Stromal cell of bone marrow (primary cell): ENCODE data around the gene IQCN.
A peak's percentile ranks its signal among the peaks of the same experiment; 100 is the strongest.

ENCODE experiments used
- DNase-seq: peaks from one replicate; pipeline ENCODE4 v3.0.0-alpha.2; 2012; ENCODE audit warnings: low read depth

Gene IQCN, protein sequence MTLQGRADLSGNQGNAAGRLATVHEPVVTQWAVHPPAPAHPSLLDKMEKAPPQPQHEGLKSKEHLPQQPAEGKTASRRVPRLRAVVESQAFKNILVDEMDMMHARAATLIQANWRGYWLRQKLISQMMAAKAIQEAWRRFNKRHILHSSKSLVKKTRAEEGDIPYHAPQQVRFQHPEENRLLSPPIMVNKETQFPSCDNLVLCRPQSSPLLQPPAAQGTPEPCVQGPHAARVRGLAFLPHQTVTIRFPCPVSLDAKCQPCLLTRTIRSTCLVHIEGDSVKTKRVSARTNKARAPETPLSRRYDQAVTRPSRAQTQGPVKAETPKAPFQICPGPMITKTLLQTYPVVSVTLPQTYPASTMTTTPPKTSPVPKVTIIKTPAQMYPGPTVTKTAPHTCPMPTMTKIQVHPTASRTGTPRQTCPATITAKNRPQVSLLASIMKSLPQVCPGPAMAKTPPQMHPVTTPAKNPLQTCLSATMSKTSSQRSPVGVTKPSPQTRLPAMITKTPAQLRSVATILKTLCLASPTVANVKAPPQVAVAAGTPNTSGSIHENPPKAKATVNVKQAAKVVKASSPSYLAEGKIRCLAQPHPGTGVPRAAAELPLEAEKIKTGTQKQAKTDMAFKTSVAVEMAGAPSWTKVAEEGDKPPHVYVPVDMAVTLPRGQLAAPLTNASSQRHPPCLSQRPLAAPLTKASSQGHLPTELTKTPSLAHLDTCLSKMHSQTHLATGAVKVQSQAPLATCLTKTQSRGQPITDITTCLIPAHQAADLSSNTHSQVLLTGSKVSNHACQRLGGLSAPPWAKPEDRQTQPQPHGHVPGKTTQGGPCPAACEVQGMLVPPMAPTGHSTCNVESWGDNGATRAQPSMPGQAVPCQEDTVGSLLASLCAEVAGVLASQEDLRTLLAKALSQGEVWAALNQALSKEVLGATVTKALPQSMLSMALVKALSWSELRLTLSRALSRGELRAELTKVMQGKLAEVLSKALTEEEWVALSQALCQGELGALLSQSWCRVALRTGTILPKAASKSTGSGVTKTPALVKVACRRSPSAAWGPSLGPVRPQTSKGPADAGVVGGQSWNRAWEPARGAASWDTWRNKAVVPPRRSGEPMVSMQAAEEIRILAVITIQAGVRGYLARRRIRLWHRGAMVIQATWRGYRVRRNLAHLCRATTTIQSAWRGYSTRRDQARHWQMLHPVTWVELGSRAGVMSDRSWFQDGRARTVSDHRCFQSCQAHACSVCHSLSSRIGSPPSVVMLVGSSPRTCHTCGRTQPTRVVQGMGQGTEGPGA (N-terminal part only)

GRCh38 chr19:18274219-18274780 lies at the start of gene IQCN:
Gene IQCN (minus strand): TSS chr19:18274452. CDS start chr19:18269478, 4,974 bp downstream.
- no peak for DNase-seq

- peak; percentile 89 for DNase-seq
Observed at GRCh38 chr19:18322759-18323460, 48.7 kb upstream of the IQCN start, which contains the start of gene LSM4. Gene LSM4 (minus strand): TSS chr19:18323076. CDS start chr19:18323020, 56 bp downstream.

GRCh38 chr19:18322318-18322758 lies 48.1 kb upstream of the IQCN start:
- no peak for DNase-seq

- no peak for DNase-seq
Observed at GRCh38 chr19:18321734-18322102, 47.5 kb upstream of the IQCN start.

GRCh38 chr19:18320865-18321733 lies 46.8 kb upstream of the IQCN start:
- DNase-seq: no peak

DNA sequence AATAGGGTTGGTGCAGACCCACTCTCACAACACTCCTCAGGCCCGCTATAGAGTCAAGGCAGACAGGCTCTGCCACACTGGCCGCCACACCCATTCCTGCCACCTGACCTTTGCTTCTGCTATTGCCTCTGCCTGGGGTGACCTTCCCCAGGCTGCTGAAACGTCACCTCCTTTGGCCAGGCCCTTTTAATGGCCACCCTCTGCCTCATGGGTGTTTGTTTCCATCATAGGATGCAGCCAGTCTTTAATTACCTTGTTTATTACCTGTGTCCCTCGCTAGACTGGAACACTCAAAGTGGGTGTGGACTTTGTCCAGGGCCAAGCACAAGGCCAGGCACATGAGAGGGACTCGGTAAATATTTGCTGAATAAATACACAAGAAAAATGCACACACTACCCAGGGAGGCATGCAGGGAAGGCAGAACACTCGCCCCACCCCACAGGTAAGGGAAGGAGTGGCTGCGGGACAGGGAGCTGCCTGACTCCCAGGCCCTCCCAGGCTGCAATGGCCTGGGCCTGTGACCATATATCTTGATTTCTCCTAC lies 45.4 kb upstream of the IQCN start:
- no peak for DNase-seq

DNA sequence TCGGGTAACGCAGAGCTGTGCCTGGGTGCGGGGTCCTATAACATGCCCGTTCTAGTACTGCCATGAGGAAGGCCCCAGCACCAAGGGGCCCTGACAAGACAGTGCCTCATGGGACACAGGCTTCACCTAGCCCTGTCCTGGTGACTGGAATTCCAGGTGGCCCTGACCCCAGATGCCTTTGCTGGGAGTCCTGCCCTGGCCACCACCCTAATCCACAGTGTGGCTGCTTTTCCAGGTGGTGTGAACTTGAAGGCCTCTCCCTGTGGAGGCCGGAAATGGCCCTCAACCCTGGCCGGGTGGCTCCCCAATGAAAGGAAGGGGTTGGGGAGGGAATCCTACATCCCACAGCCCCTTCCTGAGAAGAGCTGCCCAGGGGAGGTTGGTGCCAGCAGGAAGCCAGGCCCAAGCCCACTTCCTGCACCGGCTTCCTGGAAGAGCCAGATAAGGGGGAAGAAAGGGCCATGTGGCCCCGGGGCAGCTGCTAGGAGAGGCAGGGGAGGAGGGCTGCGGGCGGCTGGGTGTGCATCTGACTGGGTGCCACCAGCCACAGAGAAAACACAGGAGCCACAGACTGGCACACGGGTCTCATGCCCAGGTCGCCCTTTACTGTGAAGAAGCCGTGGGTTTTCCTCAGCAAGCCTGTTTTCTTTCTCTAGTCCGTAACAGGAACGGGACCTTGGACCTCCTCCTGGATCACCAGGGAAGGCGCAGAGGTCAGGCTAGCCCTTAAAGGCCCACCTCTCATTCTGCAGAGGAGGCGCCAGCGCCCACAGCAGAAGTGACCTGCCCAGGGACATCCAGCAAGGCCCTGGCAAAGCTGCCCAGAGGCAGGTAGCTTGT lies 43.9 kb upstream of the IQCN start:
- no peak for DNase-seq

DNA sequence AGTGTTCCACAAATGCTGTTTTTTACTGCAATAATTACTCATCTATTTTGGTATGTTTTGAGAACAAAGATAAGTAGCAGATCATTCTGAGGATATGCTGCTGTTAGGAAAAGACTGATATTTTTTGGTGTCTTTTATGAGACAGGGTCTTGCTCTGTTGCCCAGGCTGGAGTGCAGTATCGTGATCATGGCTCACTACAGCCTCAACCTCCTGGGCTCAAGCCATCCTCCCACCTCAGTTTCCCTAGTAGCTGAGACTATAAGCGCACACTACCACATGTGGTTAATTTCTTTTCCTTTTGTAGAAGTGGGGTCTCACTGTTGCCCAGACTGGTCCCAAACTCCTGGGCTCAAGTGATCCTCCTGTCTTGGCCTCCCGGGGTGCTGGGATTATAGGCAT lies 39.1 kb upstream of the IQCN start:
- no peak for DNase-seq

DNA sequence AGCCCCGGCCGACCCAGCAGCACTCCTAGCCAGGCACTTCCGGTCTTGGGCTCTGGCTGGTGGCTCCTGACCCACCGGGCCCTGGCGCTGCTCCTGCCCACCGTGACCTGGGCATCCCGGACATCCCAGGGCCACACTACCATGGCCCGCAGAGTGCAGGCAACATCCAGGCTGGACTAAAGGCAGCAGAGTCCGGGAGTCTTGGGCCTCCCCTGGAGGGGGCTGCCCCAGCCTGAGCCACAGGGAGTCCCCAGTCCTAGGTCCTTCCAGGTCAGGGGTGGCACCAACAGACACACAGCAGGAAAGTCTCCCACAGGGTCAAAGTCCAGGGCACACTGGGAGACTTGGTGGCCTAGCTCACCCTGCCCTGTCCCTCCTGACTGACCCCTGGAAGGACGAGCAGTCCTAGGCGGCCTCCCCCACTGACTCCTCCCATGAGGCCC lies 37.9 kb upstream of the IQCN start:
- no peak for DNase-seq

DNA sequence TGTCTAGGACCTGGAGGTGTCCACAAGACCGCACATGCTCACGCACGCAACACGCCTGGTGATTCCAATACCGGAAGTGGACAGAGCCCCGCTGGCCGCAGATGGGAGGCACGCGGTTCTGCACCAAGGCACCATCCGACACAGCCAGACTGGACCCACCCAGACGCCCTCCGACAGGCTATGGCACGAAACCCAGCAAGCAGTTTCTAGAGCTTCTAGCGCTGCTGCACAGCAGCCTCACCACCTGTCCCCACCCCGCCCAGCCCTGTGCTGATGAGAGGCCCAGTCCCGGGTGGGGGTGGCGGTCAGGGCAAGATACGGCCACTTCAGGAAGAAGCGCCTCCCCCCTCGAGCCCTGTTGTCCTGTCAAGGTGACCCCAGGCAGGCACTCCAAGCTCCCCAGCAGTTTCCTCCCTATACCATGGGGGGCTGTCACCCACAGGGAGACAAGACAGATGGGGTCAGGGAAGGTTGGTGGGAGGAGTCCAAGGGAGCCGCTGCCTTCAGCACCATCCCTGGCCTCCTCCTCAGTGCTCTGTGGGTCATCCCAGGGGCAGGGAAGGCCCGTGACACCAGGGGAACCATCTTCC lies 37.3 kb upstream of the IQCN start:
- DNase-seq: no peak

DNA sequence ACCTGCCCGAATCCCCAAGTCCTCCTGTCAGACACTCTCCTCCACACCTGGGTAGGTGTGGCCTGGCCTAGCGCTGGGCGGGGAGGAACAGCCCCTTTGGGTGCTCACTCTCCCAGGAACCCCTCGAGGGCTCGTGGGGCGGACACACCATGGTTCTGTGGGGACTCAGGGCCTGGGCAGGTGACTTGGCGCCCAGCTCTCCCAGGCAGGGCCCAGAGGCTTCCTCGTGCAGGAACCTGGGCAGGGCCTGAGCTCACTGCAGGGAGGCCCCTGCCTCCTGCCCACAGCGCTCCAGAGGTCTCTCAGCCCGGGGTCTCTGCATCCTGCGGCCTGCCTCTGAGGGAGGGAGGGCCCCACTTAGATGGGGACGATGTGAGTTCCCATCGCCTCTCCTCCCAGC lies 36.7 kb upstream of the IQCN start:
- DNase-seq: no peak

- no peak for DNase-seq
Observed at GRCh38 chr19:18310118-18310909, 36.1 kb upstream of the IQCN start.

GRCh38 chr19:18309525-18310064 lies 35.3 kb upstream of the IQCN start:
- DNase-seq: no peak

GRCh38 chr19:18308948-18309325 lies 34.7 kb upstream of the IQCN start:
- DNase-seq: no peak

- DNase-seq: no peak
Observed at GRCh38 chr19:18308051-18308947, 34.0 kb upstream of the IQCN start.

GRCh38 chr19:18307271-18307681 lies 33.0 kb upstream of the IQCN start:
- no peak for DNase-seq
